GM21717 (cell line): ENCODE data around the gene APC.
"Not testable (repeated sequence)": the region's sequence is repeated elsewhere in the genome, so short reads cannot be mapped to it uniquely, and the experiment has no call there.

Experiments
- ATAC-seq: cut with Tn5 transposase; IDR thresholded peaks from one replicate; pipeline ENCODE4 v1.9.1; 2021; ENCODE audit warnings: mild to moderate bottlenecking, moderate library complexity; ENCODE audit not compliant: unreplicated experiment

APC gene

DNA sequence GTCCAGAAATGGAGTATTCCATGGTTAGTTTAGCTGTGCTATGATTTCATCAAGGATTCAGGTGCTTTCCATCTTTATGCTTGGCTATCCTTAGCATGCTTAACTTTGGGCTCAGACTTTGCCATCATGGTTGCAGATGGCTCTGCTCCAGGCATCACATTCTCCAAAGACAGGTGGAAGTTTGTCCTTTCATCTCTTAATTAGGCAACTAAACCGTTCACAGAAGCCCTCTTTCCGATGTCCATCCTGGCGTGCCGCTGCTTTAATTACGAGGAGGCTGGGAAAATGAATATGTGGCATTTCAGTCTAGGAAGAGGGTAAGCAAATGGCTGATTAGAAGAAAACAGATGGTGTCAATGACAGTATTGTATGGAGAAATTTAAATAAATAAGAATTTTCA, 24.5 kb upstream of the APC start:
- no peak for ATAC-seq

DNA sequence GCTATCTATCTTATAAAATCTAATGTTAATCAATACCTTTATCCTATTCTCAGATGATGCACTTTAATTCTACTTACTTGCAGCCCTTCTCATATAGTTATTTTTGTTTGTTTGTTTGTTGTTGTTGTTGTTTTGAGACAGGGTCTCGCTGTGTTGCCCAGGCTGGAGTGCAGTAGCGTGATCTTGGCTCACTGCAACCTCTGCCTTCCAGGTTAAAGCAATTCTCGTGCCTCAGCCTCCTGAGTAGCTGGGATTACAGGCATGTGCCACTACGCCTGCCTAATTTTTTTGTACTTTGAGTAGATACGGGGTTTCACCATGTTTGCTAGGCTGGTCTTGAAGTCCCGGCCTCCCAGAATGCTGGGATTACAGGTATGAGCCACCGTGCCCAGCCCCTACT, 20.8 kb upstream of the APC start:
- ATAC-seq = not testable (repeated sequence)

DNA sequence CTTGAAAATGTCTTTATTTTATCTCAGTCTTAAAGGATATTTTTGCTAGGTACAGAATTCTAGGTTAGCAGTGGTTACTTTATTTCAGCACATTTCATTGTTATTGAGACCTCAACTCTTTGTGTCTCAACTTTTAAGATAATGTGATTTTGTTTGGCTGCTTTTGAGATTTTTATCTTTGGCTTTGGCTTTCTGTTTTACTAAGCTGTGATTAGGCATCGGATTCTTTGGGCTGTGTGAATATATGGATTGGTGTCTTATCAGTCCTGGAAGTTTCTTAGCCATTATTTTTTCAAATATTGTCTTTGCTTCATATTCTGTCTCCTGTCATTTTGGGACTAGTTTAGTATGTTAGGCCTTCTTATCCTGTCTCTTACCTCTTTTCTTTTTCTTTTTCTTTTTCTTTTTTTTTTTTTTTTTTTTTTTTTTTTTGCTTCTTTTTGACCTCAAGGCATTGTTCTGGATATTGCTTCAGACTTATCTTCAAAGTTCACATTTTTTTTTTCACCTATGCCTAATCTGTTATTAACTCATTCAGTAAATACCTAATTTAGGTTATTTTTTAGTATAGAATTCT, 20.1 kb upstream of the APC start:
- ATAC-seq = no peak

DNA sequence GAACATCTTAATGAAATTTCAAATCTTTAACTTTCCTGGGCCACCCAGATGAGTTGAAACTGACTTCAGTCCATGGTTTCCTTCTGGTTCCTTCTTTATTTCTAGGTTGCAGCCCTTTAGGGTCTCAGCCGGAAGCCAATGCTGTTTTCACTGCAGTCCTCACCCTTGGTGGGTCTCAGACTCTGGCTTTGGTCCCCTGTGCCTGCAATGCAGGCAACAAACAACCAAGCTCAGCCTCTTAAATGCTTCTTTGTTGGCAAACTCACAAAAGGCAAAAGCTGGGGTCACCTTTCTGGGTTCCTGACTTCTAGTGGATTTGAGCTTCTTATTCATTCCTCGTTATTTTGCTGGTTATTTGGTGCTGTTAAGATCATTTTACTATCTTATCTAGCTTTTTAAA, 19.3 kb upstream of the APC start:
- ATAC-seq = no peak

DNA sequence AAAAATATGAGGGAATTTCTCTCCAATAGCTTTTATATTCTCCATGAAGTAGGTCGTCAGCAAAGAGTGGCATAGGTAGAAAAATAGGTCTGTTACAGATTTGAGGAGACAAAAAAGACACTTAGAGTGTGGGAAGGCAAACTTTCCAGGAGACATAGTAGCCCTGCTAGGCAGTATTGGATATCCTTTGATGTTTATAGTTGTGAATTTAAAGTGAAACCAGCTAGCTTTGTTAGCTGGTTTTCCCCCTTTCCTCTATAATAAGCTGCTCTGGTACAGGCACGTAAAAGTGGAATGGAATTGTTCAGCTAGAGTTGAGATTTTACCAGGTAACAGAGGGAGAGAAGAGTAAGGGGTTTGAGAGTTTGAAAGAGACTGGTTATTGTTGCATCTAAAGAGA, 17.1 kb upstream of the APC start:
- ATAC-seq = no peak

DNA sequence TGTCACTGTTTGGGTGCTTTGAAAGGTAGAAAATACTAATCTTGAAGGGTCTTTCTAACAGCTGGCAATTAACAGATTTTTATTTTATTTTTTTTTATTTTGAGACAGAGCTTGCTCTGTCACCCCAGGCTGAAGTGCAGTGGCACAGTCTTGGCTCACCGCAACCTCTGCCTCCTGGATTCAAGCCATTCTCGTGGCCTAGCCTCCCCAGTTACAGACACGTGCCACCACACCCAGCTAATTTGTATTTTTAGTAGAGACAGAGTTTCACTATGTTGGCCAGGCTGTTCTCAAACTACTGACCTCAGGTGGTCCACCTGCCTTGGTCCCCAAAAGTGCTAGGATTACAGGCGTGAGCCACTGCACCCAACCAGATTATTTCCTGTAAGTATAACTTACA, 12.8 kb upstream of the APC start:
- ATAC-seq = no peak

DNA sequence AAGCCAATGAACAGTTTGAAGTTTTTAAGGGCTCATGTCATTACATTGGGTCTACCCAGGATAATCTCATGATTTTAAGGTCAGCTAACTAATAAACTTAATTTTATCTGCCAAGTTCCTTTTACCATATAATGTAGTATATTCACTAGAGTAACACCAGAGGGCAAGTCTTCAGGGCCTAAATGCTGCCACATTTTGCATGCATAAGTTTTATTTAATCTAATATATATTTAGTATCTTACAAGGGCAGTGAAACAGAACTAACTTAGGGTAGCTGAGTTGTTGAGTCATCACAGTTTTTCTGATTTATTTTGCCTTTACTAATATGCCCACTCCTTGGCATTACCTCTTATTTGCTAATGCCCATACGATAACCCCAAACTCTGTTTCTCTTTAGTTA, 8.1 kb upstream of the APC start:
- ATAC-seq = no peak

DNA sequence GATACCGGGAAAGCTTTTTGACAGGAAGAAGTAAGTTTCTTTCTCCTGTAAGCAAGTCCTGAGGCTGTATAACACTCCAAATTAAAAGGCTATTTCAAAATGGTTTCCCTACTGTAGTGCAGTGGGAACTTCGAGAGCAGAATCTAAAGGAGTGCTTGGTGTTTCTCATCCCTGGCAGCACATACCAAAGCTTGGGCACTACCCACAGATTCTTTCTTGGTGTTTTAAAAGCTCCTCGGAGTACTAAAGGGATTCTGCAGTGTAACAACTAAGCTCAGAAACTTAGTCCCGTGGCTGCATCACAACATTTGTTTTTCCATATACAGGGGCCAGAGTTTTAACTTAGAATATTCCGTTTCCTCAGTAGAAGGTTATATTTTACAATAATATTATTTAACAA, 5.6 kb upstream of the APC start:
- no peak for ATAC-seq

DNA sequence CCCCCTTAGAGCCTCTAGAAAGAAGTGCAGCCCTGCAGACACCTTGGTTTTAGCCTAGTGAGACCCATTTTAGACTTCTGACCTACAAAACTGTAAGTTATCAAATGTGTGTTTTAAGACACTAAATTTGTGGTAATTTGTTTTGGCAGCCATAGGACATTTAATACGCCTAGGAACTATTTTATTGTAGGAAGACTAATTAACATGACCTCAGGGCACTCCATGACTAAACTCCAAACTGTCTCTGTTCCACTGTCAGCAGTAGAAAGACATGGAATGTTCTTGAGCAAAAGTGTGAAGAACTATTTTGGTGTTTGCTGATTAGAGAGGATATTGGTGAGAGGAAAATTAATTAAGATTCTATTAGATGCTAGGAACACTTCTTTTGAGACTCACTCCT, 4.1 kb upstream of the APC start:
- ATAC-seq = no peak

DNA sequence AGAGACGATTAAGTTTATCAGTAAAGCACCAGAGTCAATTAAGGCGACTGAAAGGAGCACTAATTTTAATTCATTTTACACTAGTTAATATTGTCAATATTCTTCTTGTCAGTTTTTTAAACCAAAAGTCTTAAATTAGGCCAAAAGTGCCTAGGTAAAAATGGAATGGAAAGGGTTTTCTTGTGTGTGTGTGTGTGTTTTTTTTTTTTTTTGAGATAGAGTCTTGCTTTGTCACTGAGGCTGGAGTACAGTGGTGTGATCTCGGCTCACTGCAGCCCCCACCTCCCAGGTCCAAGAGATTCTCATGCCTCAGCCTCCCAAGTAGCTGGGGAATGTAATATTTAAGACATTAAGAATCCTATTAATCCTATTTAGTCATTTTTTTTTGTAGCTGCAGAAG, 3.1 kb upstream of the APC start:
- ATAC-seq = no peak

DNA sequence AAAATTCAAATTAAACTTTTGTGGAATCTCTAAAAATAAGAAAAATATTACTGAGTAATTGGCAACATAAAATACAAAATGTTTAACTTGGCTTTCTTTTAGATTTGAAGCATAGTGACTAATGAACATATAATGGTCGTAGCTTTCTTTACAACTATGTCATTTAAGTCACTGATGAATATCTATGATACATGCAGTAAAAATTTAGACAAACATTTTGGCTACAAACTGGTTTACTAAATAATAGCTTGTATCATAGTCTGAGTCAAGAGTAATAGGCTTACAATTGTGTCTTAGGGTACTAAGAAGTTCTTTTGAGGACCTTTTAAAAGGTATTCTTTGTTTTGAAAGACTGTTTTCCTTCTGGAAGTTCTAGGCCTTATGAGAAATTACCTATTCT, 2.0 kb upstream of the APC start:
- ATAC-seq = no peak

DNA sequence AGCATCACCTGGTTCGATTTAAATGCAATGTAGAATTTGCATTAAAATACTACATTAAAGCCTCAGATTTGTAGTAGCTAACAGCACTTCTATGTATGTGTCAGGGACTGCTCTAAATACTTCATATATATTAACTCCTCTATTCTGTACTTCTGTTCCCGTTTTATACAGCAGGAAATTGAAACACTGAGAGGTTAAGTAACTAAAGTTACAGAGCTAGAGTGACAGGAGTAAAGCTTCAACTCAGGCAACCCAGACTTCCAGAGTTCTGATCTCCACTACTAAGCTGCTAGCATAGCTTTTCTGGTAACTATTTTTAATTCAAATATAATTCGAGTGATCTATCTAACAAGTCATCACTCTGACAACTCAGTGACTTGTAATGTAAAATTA, 619 bp upstream of the APC start:
- peak; percentile 5 for ATAC-seq

DNA sequence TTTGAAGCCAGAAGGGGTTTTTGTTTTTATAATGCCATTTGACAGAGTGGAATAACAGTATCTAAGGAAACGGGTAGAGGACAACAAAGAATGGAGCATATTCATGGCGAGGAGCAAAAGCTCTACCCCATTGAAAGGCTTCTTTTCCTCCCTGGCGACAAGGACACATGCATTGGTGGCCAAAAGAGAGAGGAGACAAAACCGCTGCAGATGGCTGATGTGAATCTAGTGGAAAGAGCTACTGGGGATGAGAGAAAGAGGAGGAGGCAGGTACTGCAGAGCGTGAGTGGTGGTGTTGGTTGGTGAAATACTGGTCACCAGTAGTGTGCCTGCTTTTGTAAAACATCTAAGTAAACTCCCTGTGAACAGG, 491 bp downstream of the APC start:
- ATAC-seq = peak; percentile 34

DNA sequence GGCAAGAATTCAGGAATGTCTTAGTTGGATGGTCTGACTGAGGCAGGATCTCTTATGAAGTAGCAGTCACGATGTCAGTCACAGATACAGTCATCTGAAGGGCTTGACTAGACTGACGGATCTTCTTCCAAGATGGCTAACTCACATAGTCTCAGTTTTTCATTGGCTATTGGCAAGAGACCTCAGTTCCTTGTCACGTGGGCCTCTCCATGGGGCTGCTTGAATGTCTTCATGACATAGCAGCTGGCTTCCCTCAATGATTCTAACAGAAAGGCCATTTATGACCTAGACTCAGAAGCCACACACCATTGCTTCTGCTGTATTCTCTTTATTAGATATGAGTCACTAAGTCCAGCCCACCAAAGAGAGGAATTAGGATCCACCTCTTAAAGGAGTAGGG, 4.7 kb downstream of the APC start:
- no peak for ATAC-seq

DNA sequence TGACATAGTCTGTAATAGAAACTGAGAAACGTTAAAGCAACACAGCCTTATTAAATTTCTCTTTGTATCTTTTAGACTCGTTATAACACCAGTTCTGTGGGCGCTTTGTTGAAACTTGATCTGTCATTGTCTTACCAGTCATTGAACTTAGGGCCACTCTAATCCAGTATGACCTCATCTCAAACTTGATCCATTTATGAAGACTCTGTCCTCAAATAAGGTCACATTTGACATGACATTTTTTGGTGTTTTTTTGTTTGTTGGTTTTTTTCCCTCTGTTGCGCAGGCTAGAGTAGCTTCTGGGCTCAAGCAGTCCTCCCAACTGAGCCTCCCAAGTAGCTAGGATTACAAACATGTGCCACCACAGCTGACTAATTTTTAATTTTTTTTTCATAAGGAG, 5.9 kb downstream of the APC start:
- ATAC-seq = no peak

DNA sequence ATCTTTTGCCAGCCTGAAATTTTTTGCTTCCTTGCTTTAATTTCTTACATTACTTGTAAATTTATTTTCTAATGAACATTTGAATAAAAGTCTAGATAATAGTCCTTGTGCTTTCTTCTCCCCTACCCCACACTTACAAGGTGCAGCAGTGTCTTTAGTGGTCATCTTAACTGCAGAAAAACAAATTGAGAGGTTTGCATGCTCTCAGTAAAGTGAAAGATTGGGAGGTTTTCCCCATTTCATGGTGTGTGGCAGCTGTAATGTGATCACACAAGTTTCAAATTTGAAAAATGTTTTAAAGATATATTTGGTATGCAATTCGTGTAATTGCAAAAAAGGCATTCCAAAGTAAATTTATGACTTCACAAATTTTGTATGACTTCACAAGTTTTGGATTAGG, 14.7 kb downstream of the APC start:
- ATAC-seq = no peak

DNA sequence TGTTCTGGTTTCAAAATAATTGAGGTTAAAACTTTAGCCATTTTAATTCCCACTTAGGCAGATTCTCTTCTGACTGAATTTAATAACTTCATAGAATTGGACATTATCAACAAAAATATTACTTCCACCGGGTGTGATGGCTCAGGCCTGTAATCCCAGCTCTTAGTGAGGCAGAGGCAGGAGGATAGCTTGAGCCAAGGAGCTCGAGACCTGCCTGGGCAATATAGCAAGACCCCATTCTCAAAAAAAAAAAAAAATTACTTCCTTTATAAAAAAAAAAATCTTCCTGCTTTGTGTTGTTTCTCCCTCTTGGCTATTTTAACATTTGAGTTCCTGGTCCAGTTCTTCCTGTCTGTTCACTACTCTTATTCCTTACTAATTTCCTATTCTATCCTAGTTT, 18.0 kb downstream of the APC start:
- ATAC-seq = no peak

DNA sequence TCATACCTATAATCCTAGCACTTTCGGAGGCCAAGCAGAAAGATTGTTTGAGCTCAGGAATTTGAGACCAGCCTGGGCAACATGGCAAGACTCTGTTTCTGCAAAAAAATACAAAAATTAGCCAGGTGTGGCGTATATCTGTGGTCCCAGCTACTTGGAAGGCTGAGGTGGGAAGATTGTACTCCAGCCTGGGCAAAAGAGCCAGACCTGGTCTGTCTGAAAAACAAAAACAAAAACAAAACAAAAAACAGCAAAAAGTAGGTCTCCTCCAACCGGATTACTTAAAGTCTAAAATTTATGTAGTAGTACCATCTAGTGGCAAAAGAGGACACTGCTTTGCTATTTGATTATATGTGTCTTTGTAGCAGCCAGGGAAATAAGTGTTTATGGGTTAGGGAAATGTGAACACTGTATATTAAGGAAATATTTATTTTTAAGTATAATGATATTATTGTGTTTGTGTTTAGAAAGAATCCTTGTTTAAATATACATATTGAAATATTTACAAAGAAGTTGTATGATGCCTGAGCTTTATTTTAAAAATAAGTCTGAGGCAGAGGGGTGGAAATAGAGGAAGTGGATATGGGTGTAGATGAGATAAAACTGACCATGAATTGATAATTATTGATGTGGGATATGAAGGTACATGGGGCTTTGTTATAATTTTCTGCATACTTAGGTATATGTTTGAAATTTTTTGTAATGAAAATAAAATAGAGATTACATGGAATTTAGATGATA, 20.0 kb downstream of the APC start:
- ATAC-seq = peak; percentile 76

DNA sequence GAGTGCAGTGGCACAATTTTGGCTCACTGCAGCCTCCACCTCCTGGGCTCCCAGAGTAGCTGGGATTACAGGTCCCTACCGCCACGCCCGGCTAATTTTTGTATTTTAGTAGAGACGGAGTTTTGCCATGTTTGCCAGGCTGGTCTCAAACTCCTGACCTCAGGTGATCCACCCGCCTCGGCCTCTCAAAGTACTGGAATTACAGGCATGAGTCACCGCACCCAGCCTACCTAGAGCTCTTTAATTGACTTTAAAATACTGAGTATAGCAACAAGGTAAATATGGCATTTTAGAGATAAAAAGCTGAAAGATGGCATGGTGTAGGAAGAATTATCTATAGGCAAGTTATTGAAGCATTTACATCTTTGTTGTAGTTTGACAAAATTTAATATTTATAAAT, 21.0 kb downstream of the APC start:
- ATAC-seq = no peak

DNA sequence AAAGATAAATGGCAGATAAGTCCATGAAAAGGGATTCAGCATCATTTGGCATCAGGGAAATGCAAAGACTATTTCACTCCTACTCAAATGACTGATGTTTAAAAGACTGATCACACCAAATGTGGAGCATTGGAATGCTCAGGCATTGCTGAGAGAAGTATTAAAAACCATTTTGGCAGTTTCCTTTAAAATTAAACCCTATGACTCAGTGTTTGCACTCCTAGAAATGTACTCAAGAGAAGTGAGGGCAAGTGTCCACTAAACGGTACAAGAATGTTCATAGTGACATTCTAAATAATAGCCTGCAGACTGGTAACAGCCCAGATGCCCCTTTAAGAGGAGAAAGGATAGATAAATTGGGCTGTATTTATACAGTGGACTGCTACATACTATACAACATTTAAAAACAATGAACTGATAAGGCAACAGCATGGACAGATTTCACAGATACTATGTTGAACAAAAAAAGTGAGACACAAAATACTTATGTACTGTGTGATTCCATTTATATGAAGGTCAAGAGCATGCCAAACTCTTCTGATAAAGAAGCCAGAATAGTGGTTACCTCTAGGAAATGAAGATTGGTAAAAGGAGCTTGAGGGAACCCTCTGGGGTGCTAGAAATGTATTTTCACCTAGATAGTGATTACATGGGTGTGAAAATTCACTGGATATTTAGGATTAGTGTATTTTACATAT, 24.6 kb downstream of the APC start:
- ATAC-seq = no peak

DNA sequence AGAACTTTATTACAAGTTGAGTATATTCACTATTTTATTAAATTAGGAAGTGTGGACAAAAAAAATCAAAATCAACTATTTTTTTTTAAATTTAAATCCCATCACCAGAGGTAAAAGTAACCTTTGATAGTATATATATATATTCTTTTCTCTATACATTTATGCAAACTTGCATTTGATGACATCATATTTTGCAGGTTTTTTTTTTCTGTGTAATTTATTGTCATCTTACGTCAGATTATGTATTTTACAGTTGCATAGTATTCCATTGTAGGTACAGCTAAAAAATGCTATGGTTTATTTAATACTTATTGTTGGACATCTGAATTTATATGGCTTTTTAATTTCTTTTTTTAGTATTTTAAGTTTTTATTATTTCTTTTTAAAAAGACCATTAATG, 25.5 kb downstream of the APC start:
- no peak for ATAC-seq

DNA sequence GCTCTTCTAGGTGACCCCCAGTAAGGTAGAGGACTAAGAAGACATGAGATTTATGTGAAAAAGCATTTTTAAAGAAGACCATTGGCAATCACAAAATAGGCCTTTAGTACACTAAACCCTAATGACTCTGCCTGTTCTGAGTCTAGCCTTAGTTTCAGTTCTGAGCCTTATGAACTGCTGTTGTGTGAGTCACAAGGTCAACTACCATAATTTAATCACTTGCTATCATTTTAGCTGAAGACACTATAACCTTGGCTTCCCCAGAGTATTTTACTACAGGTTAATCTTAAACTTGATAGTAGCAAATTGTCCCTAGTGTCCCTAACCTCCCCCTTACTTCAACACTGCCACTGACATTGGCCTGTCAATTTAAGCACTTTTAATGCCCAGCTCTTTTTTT, 34.4 kb downstream of the APC start:
- ATAC-seq = no peak
